SK-N-SH (cell line): Measurements from ENCODE around the gene GRIK5. TPM values are rescaled to one million over a fixed set of nuclear protein-coding genes. Genes with fewer than 3 reads are reported as not detected.

Source experiments
- CTCF ChIA-PET: fragments of 300-600, 350-600 bp; formaldehyde crosslinking; extraction: SDS; loops from one replicate; lab custom pipeline; 2021; lab: Yijun Ruan, JAX
- POLR2A ChIA-PET: fragments of 350-600 bp; sonication (Branson Sonifier 250); formaldehyde crosslinking; extraction: SDS; loops from one replicate; lab custom pipeline; 2020; ENCODE audit warnings: antibody characterized with exemption, inconsistent platforms; lab: Yijun Ruan, JAX
- DNase-seq: peaks from one replicate; pipeline ENCODE4 v3.0.0; 2012
- H2AFZ ChIP-seq: fragments of 200-600 bp; sonication (generic); 2 replicates; pipeline ENCODE4 v1.8.1; 2016; ENCODE audit warnings: antibody characterized with exemption, mild to moderate bottlenecking, low read depth
- H3F3A ChIP-seq: fragments of 200-600 bp; sonication (generic); replicated peaks from 2 replicates; pipeline ENCODE3; 2016; ENCODE audit warnings: antibody characterized with exemption, mild to moderate bottlenecking; ENCODE audit not compliant: insufficient read depth
- H3K27ac ChIP-seq, 2 experiments: fragments of 200-500 bp in 1 of 2; fragments of 200-600 bp in 1 of 2; sonication (Bioruptor generic) in 1 of 2; sonication (generic), shearing (Covaris generic) in 1 of 2; 2 replicates each; pipeline versions ENCODE4 v1.5.1 to v1.6.1; 2014 to 2016; ENCODE audit warnings: low read depth in 2 of 2, inconsistent platforms in 1 of 2, low read length in 1 of 2, mild to moderate bottlenecking in 1 of 2, mixed read lengths in 1 of 2
- H3K27me3 ChIP-seq: fragments of 200-600 bp; sonication (generic), shearing (Covaris generic); 2 replicates; pipeline ENCODE4 v1.6.1; 2016; ENCODE audit warnings: mixed run types; ENCODE audit not compliant: insufficient read depth
- H3K36me3 ChIP-seq, 2 experiments: fragments of 200-500 bp in 1 of 2; fragments of 200-600 bp in 1 of 2; sonication (Bioruptor generic) in 1 of 2; sonication (generic) in 1 of 2; replicated peaks in 1 of 2; 2 replicates each; pipeline versions ENCODE3 to v1.5.1; 2014 to 2016; ENCODE audit warnings: low read length in 1 of 2, mild to moderate bottlenecking in 1 of 2; ENCODE audit not compliant: insufficient read depth in 2 of 2, control insufficient read depth in 1 of 2
- H3K4me1 ChIP-seq, 2 experiments: fragments of 200-500 bp in 1 of 2; fragments of 200-600 bp in 1 of 2; sonication (Bioruptor generic) in 1 of 2; sonication (generic), shearing (Covaris generic) in 1 of 2; 2 replicates each; pipeline versions ENCODE4 v1.5.1 to v1.6.1; 2014 to 2016; ENCODE audit warnings: low read depth in 1 of 2, low read length in 1 of 2, mixed run types in 1 of 2; ENCODE audit not compliant: insufficient read depth in 2 of 2, control insufficient read depth in 1 of 2
- H3K4me2 ChIP-seq: fragments of 200-600 bp; sonication (generic), shearing (Covaris generic); 2 replicates; pipeline ENCODE4 v1.6.1; 2017; ENCODE audit warnings: mixed run types
- H3K4me3 ChIP-seq, 2 experiments: fragments of 200-500 bp in 1 of 2; fragments of 200-600 bp in 1 of 2; sonication (Bioruptor generic) in 1 of 2; sonication (generic), shearing (Covaris generic) in 1 of 2; 2 replicates each; pipeline versions ENCODE4 v1.5.1 to v1.8.1; 2014 to 2016; ENCODE audit warnings: low read depth in 2 of 2, inconsistent platforms in 1 of 2, low read length in 1 of 2, mild to moderate bottlenecking in 1 of 2, mixed read lengths in 1 of 2, moderate library complexity in 1 of 2
- H3K79me2 ChIP-seq: fragments of 200-600 bp; sonication (generic); 2 replicates; pipeline ENCODE4 v1.8.1; 2017; ENCODE audit warnings: mild to moderate bottlenecking; ENCODE audit not compliant: insufficient read depth
- H3K9ac ChIP-seq: fragments of 200-600 bp; sonication (generic); 2 replicates; pipeline ENCODE4 v1.6.1; 2017; ENCODE audit warnings: mixed run types
- H3K9me2 ChIP-seq: fragments of 200-600 bp; sonication (generic); 2 replicates; pipeline ENCODE4 v1.6.1; 2017; ENCODE audit warnings: mixed run types
- H3K9me3 ChIP-seq: fragments of 200-600 bp; sonication (generic); 2 replicates; pipeline ENCODE4 v1.6.1; 2017; ENCODE audit warnings: mixed run types, mild to moderate bottlenecking, moderate library complexity
- H4K20me1 ChIP-seq: fragments of 200-600 bp; sonication (generic); 2 replicates; pipeline ENCODE4 v1.6.1; 2017; ENCODE audit warnings: mild to moderate bottlenecking, mixed run types; ENCODE audit not compliant: insufficient read depth
- CHD2 ChIP-seq: fragments of 150-350 bp; IDR thresholded peaks from 2 replicates; pipeline ENCODE4 v1.6.1; 2018; ENCODE audit warnings: low read length; ENCODE audit not compliant: partially characterized antibody
- CTCF ChIP-seq: fragments of 200-600 bp; sonication (generic); IDR thresholded peaks from 2 replicates; pipeline ENCODE4 v1.6.1; 2017; ENCODE audit warnings: antibody characterized with exemption, mild to moderate bottlenecking, moderate library complexity
- FOSL2 ChIP-seq: IDR thresholded peaks from 2 replicates; pipeline ENCODE4 v1.4.0; 2012; ENCODE audit warnings: low read depth, mild to moderate bottlenecking, moderate library complexity, borderline replicate concordance
- FOXM1 ChIP-seq: IDR thresholded peaks from 2 replicates; pipeline ENCODE4 v1.4.0; 2012; ENCODE audit warnings: low read depth, mild to moderate bottlenecking
- JUND ChIP-seq: IDR thresholded peaks from 2 replicates; pipeline ENCODE4 v1.4.0; 2012
- MXI1 ChIP-seq: IDR thresholded peaks from 2 replicates; pipeline ENCODE4 v1.6.1; 2012; ENCODE audit warnings: mild to moderate bottlenecking, low read depth, low read length, improper control_type of control experiment
- NFIC ChIP-seq: IDR thresholded peaks from 2 replicates; pipeline ENCODE4 v1.4.0; 2012; ENCODE audit warnings: borderline replicate concordance
- RAD21 ChIP-seq: IDR thresholded peaks from 2 replicates; pipeline ENCODE4 v1.6.1; 2012; ENCODE audit warnings: mild to moderate bottlenecking, low read length
- RCOR1 ChIP-seq: fragments of 150-350 bp; IDR thresholded peaks from 2 replicates; pipeline ENCODE4 v1.6.1; 2017; ENCODE audit warnings: antibody characterized with exemption, low read length
- REST ChIP-seq: IDR thresholded peaks from 2 replicates; pipeline ENCODE4 v1.6.1; 2012; ENCODE audit warnings: mild to moderate bottlenecking, low read depth, low read length, moderate library complexity
- RFX5 ChIP-seq: IDR thresholded peaks from 2 replicates; pipeline ENCODE4 v1.6.1; 2012; ENCODE audit warnings: mild to moderate bottlenecking, improper control_type of control experiment, low read length
- SMC3 ChIP-seq: IDR thresholded peaks from 2 replicates; pipeline ENCODE4 v1.6.1; 2012; ENCODE audit warnings: low read depth, low read length, improper control_type of control experiment
- USF2 ChIP-seq: fragments of 150-350 bp; IDR thresholded peaks from 2 replicates; pipeline ENCODE4 v1.6.1; 2017; ENCODE audit warnings: antibody characterized with exemption, low read length, low read depth, borderline replicate concordance
- WGBS: methylation state at CpG from one replicate; pipeline ENCODE4 v1.1.6; 2017; ENCODE audit warnings: low lambda C conversion rate; 5-methylcytosine and 5-hydroxymethylcytosine counted together
- polyA plus RNA-seq, 3 experiments: library from polyadenylated mRNA; depleted of rRNA; stranded (reverse); fragments of >200 nt; gene quantifications; 2 replicates each; pipeline ENCODE4 v1.2.3, GENCODE V29; 2012

GRIK5 gene
- polyA plus RNA-seq, 1 of the 3 experiments (the other 2 are of a cell fraction): 2.4 TPM

GRCh38 chr19:42109896-42110295 lies 39.9 kb upstream of the GRIK5 start:
- Histone ChIP-seq H3K9me2 (no peaks in the 10 kb centered on the region), H3F3A (peaks cover 46% of the 10 kb centered on the region), H3K36me3 (no peaks in the 10 kb centered on the region), H2AFZ (no peak overlapping the region), H3K27ac (no peak overlapping the region), H3K79me2 (no peaks in the 10 kb centered on the region), H3K27me3 (no peaks in the 10 kb centered on the region), H3K4me3 (no peak overlapping the region), H3K4me2 (no peak overlapping the region), H3K4me1 (peaks cover 0 to 42% of the 10 kb centered on the region in 2 experiments; a peak in 3 of 4 replicates), H3K9ac (no peak overlapping the region), H4K20me1 (no peaks in the 10 kb centered on the region), H3K9me3 (no peaks in the 10 kb centered on the region)
- ChIA-PET POLR2A (interaction anchor here (0.6 kb wide), 1 partner anchor 82 kb away, joined by 3 read pairs; no protein-coding TSS in a partner anchor), CTCF (interaction anchor here (1.0 to 7.3 kb wide), 10 partner anchors 10 to 129 kb away, joined by 3 to 116 read pairs (median 6); partner anchors contain the start of genes POU2F2 and ZNF526)
- TF ChIP-seq USF2: no peak
- no peak for TF ChIP-seq RFX5
- no peak for TF ChIP-seq NFIC
- WGBS: 82% methylated on average over 3 of the region's 3 CpGs
- no peak for DNase-seq

GRCh38 chr19:42108527-42109389 lies 38.8 kb upstream of the GRIK5 start:
- peak overlapping the region in 1 of 2 experiments; percentile 34; a peak in 1 of 4 replicates for H3K4me3 ChIP-seq
- peaks cover 34% of the 10 kb centered on the region for H3F3A ChIP-seq
- POLR2A ChIA-PET: no interaction called here
- H3K9me2 ChIP-seq: no peaks in the 10 kb centered on the region
- no peaks in the 10 kb centered on the region for H3K79me2 ChIP-seq
- no peaks in the 10 kb centered on the region for H3K27me3 ChIP-seq
- peak; percentile 41; the same call in 1 of the 2 replicates for TF ChIP-seq MXI1
- TF ChIP-seq CHD2: peak; percentile 65
- TF ChIP-seq SMC3: peak; percentile 99
- peak; percentile 100 for TF ChIP-seq CTCF
- TF ChIP-seq RCOR1: peak; percentile 48; the same call in 1 of the 2 replicates
- TF ChIP-seq REST: peak; percentile 29; the same call in 1 of the 2 replicates
- TF ChIP-seq RAD21: peak; percentile 100
- no peak for TF ChIP-seq FOSL2
- 0 out of 2 replicates have a peak, but pooled peaks have one; percentile 24 for TF ChIP-seq FOXM1
- TF ChIP-seq JUND: no peak
- 36% methylated on average over 13 of the region's 16 CpGs for WGBS
- DNase-seq: peak; percentile 91
- CTCF ChIA-PET: interaction anchor here (0.6 to 7.3 kb wide), 60 partner anchors 10 to 293 kb away, joined by 3 to 116 read pairs (median 4); partner anchors contain the start of genes GSK3A, POU2F2 and ZNF574
- H3K9ac ChIP-seq: no peak overlapping the region
- H3K4me2 ChIP-seq: no peak overlapping the region
- no peak overlapping the region; the same call in 1 of the 2 replicates for H2AFZ ChIP-seq
- H3K27ac ChIP-seq: no peak overlapping the region
- H4K20me1 ChIP-seq: no peaks in the 10 kb centered on the region
- no peaks in the 10 kb centered on the region for H3K36me3 ChIP-seq
- H3K4me1 ChIP-seq: peaks cover 0 to 31% of the 10 kb centered on the region in 2 experiments; a peak in 3 of 4 replicates
- H3K9me3 ChIP-seq: no peaks in the 10 kb centered on the region
